ENCODE results near the gene PBXIP1. TPM values are rescaled to one million over a fixed set of nuclear protein-coding genes. Genes with fewer than 3 reads are reported as not detected.
A peak's percentile ranks its signal among the peaks of the same experiment; 100 is the strongest.

PBXIP1 gene
- total RNA-seq, 1 experiment from 2014 or later, result 26.5 TPM

GRCh38 chr1:154983776-154984466 is 28.0 kb upstream of the PBXIP1 start:
- ChIA-PET POLR2A (interaction anchor here (0.7 to 3.7 kb wide), 12 partner anchors 9 to 779 kb away, joined by 3 to 123 read pairs (median 8); partner anchors contain the start of genes LENEP, PBXIP1, PMVK and PYGO2), CTCF (interaction anchor here (0.7 to 5.8 kb wide), 21 partner anchors 10 to 261 kb away, joined by 3 to 50 read pairs (median 5); partner anchors contain the start of genes ADAM15, CKS1B, LENEP and PBXIP1)
- TF ChIP-seq GRHL2 (CRISPR knock-in tag; IDR thresholded peaks at IDR 0.05; ENCODE audit: insufficient replicate concordance, severe bottlenecking), result no peak
- no peak for TF ChIP-seq ZMAT4 (CRISPR knock-in tag; IDR thresholded peaks at IDR 0.05)
- TF ChIP-seq ZNF532 (CRISPR knock-in tag; IDR thresholded peaks at IDR 0.05; ENCODE audit: borderline replicate concordance), result no peak
- TF ChIP-seq NFATC4 (CRISPR knock-in tag; IDR thresholded peaks at IDR 0.05), result no peak
- TF ChIP-seq ZNF138 (CRISPR knock-in tag; conservative IDR thresholded peaks at IDR 0.05), result no peak
- TF ChIP-seq MXD4 (CRISPR knock-in tag; IDR thresholded peaks at IDR 0.05; ENCODE audit: borderline replicate concordance), result no peak
- no peak for TF ChIP-seq TP53 (CRISPR knock-in tag; IDR thresholded peaks at IDR 0.05)
- peak overlapping the region; percentile 70; the same call in 1 of the 2 replicates for H3K27ac Mint-ChIP-seq
- no peaks in the 10 kb centered on the region for H3K9me3 Mint-ChIP-seq
- ATAC-seq (no peak), DNase-seq (ENCODE audit: low spot score) (no peak)
- no peak overlapping the region for H3K4me3 Mint-ChIP-seq
- peaks cover 38% of the 10 kb centered on the region for H3K36me3 Mint-ChIP-seq
- peaks cover 10% of the 10 kb centered on the region for H3K4me1 Mint-ChIP-seq
- H3K27me3 Mint-ChIP-seq (ENCODE audit: low read depth), result no peaks in the 10 kb centered on the region

GRCh38 chr1:154982897-154983648 is 27.2 kb upstream of the PBXIP1 start, which contains the start of gene FLAD1:
Gene FLAD1 (plus strand): TSS chr1:154983344. CDS start chr1:154983695, 351 bp downstream.
- ChIA-PET CTCF (interaction anchor here (0.5 to 5.8 kb wide), 19 partner anchors 10 to 184 kb away, joined by 3 to 50 read pairs (median 5); partner anchors contain the start of genes ADAM15, CKS1B, LENEP and PBXIP1), POLR2A (interaction anchor here (1.0 to 3.7 kb wide), 10 partner anchors 10 to 47 kb away, joined by 3 to 123 read pairs (median 8); partner anchors contain the start of genes LENEP, PBXIP1, PMVK and PYGO2)
- H3K27me3 Mint-ChIP-seq (ENCODE audit: low read depth), result no peaks in the 10 kb centered on the region
- ATAC-seq, result peak; percentile 99
- no peaks in the 10 kb centered on the region for H3K9me3 Mint-ChIP-seq
- peaks cover 39% of the 10 kb centered on the region for H3K36me3 Mint-ChIP-seq
- DNase-seq (ENCODE audit: low spot score), result peak; percentile 98
- H3K27ac Mint-ChIP-seq, result peak within 1 kb of the TSS; percentile 70; the same call in 1 of the 2 replicates
- H3K4me3 Mint-ChIP-seq, result no peak within 1 kb of the TSS
- H3K4me1 Mint-ChIP-seq, result peaks cover 10% of the 10 kb centered on the region
- TF ChIP-seq CBFB (CRISPR knock-in tag; IDR thresholded peaks at IDR 0.05; ENCODE audit: low read depth), result no peak
- TF ChIP-seq HMGXB4 (CRISPR knock-in tag; IDR thresholded peaks at IDR 0.05), result no peak
- TF ChIP-seq CREB1 (CRISPR knock-in tag; IDR thresholded peaks at IDR 0.05), result no peak
- TF ChIP-seq ATF1 (CRISPR knock-in tag; IDR thresholded peaks at IDR 0.05), result no peak
- no peak for TF ChIP-seq TP53 (CRISPR knock-in tag; IDR thresholded peaks at IDR 0.05)
- TF ChIP-seq ZNF416 (CRISPR knock-in tag; IDR thresholded peaks at IDR 0.05), result no peak
- no peak for TF ChIP-seq ZNF138 (CRISPR knock-in tag; conservative IDR thresholded peaks at IDR 0.05)
- TF ChIP-seq ZNF532 (CRISPR knock-in tag; IDR thresholded peaks at IDR 0.05; ENCODE audit: borderline replicate concordance), result no peak
- TF ChIP-seq CTCF (IDR thresholded peaks at IDR 0.05), result no peak
- no peak for TF ChIP-seq ZNF396 (CRISPR knock-in tag; IDR thresholded peaks at IDR 0.05; ENCODE audit: borderline replicate concordance)
- TF ChIP-seq E2F5 (CRISPR knock-in tag; IDR thresholded peaks at IDR 0.05), result peak; percentile 85

Data from WTC11 (cell line).